ENCODE results near the gene CCNYL1.
"Not testable (repeated sequence)": the region's sequence is repeated elsewhere in the genome, so short reads cannot be mapped to it uniquely, and the experiment has no call there.

Gene CCNYL1

GRCh38 chr2:207744050-207744449, 32.6 kb downstream of the CCNYL1 start:
- Histone ChIP-seq H3K9me3 (ENCODE audit: insufficient read depth, low read depth, low read length) (no peaks in the 10 kb centered on the region), H3K9ac (ENCODE audit: low read depth, low read length) (no peak overlapping the region), H3K4me3 (ENCODE audit: low read length) (no peak overlapping the region), H3K36me3 (ENCODE audit: insufficient read depth, low read length) (peaks cover 40% of the 10 kb centered on the region), H3K27ac (ENCODE audit: low read depth, low read length) (no peak overlapping the region), H3K27me3 (ENCODE audit: insufficient read depth, low read length) (no peaks in the 10 kb centered on the region), H3K4me1 (ENCODE audit: insufficient read depth, low read length) (no peaks in the 10 kb centered on the region; the same call in 1 of the 2 replicates)
- 94% methylated on average over 2 of the region's 2 CpGs for WGBS

- WGBS, result 95% methylated on average over 11 of the region's 11 CpGs
- Histone ChIP-seq H3K27ac (ENCODE audit: low read depth, low read length) (no peak overlapping the region), H3K9me3 (ENCODE audit: insufficient read depth, low read depth, low read length) (no peaks in the 10 kb centered on the region), H3K4me3 (ENCODE audit: low read length) (no peak overlapping the region), H3K36me3 (ENCODE audit: insufficient read depth, low read length) (peaks cover 40% of the 10 kb centered on the region), H3K4me1 (ENCODE audit: insufficient read depth, low read length) (no peaks in the 10 kb centered on the region; the same call in 1 of the 2 replicates), H3K9ac (ENCODE audit: low read depth, low read length) (no peak overlapping the region), H3K27me3 (ENCODE audit: insufficient read depth, low read length) (no peaks in the 10 kb centered on the region)
These were observed 33.0 kb downstream of the CCNYL1 start for GRCh38 chr2:207744451-207744850.

GRCh38 chr2:207746131-207746530, 34.7 kb downstream of the CCNYL1 start:
- peaks cover 4% of the 10 kb centered on the region; the same call in 1 of the 2 replicates for H3K4me1 ChIP-seq (ENCODE audit: insufficient read depth, low read length)
- H3K27ac ChIP-seq (ENCODE audit: low read depth, low read length), result no peak overlapping the region
- no peaks in the 10 kb centered on the region for H3K27me3 ChIP-seq (ENCODE audit: insufficient read depth, low read length)
- H3K9me3 ChIP-seq (ENCODE audit: insufficient read depth, low read depth, low read length), result no peaks in the 10 kb centered on the region
- WGBS, result 34% methylated on average over 1 of the region's 1 CpG
- peaks cover 41% of the 10 kb centered on the region for H3K36me3 ChIP-seq (ENCODE audit: insufficient read depth, low read length)
- H3K4me3 ChIP-seq (ENCODE audit: low read length), result no peak overlapping the region
- no peak overlapping the region for H3K9ac ChIP-seq (ENCODE audit: low read depth, low read length)

- H3K27me3 ChIP-seq (ENCODE audit: insufficient read depth, low read length), result no peaks in the 10 kb centered on the region
- peaks cover 4% of the 10 kb centered on the region; the same call in 1 of the 2 replicates for H3K4me1 ChIP-seq (ENCODE audit: insufficient read depth, low read length)
- WGBS, result 95% methylated on average over 15 of the region's 15 CpGs
- H3K36me3 ChIP-seq (ENCODE audit: insufficient read depth, low read length), result peaks cover 41% of the 10 kb centered on the region
- H3K9me3 ChIP-seq (ENCODE audit: insufficient read depth, low read depth, low read length), result no peaks in the 10 kb centered on the region
- H3K4me3 ChIP-seq (ENCODE audit: low read length), result no peak overlapping the region
- no peak overlapping the region for H3K9ac ChIP-seq (ENCODE audit: low read depth, low read length)
- no peak overlapping the region for H3K27ac ChIP-seq (ENCODE audit: low read depth, low read length)
These were observed 36.5 kb downstream of the CCNYL1 start for GRCh38 chr2:207747653-207748560.

- Histone ChIP-seq H3K9ac (ENCODE audit: low read depth, low read length) (no peak overlapping the region), H3K4me3 (ENCODE audit: low read length) (no peak overlapping the region), H3K9me3 (ENCODE audit: insufficient read depth, low read depth, low read length) (no peaks in the 10 kb centered on the region), H3K27me3 (ENCODE audit: insufficient read depth, low read length) (no peaks in the 10 kb centered on the region), H3K27ac (ENCODE audit: low read depth, low read length) (no peak overlapping the region), H3K4me1 (ENCODE audit: insufficient read depth, low read length) (peaks cover 6% of the 10 kb centered on the region; the same call in 1 of the 2 replicates), H3K36me3 (ENCODE audit: insufficient read depth, low read length) (peaks cover 34% of the 10 kb centered on the region)
These were observed 37.6 kb downstream of the CCNYL1 start for GRCh38 chr2:207748993-207749392.

GRCh38 chr2:207749873-207750272, 38.4 kb downstream of the CCNYL1 start:
- WGBS, result 82% methylated on average over 2 of the region's 2 CpGs
- no peaks in the 10 kb centered on the region for H3K27me3 ChIP-seq (ENCODE audit: insufficient read depth, low read length)
- no peaks in the 10 kb centered on the region for H3K9me3 ChIP-seq (ENCODE audit: insufficient read depth, low read depth, low read length)
- H3K36me3 ChIP-seq (ENCODE audit: insufficient read depth, low read length), result peaks cover 39% of the 10 kb centered on the region
- H3K27ac ChIP-seq (ENCODE audit: low read depth, low read length), result no peak overlapping the region
- H3K4me3 ChIP-seq (ENCODE audit: low read length), result no peak overlapping the region
- H3K4me1 ChIP-seq (ENCODE audit: insufficient read depth, low read length), result peaks cover 6% of the 10 kb centered on the region; the same call in 1 of the 2 replicates
- H3K9ac ChIP-seq (ENCODE audit: low read depth, low read length), result no peak overlapping the region

GRCh38 chr2:207750345-207750744, 38.9 kb downstream of the CCNYL1 start:
- H3K27me3 ChIP-seq (ENCODE audit: insufficient read depth, low read length), result no peaks in the 10 kb centered on the region
- H3K9ac ChIP-seq (ENCODE audit: low read depth, low read length), result no peak overlapping the region
- H3K4me3 ChIP-seq (ENCODE audit: low read length), result no peak overlapping the region
- no peak overlapping the region for H3K27ac ChIP-seq (ENCODE audit: low read depth, low read length)
- WGBS, result 94% methylated on average over 5 of the region's 7 CpGs
- H3K36me3 ChIP-seq (ENCODE audit: insufficient read depth, low read length), result peaks cover 44% of the 10 kb centered on the region
- no peaks in the 10 kb centered on the region for H3K9me3 ChIP-seq (ENCODE audit: insufficient read depth, low read depth, low read length)
- peaks cover 6% of the 10 kb centered on the region; the same call in 1 of the 2 replicates for H3K4me1 ChIP-seq (ENCODE audit: insufficient read depth, low read length)

- 94% methylated on average over 1 of the region's 2 CpGs for WGBS
- Histone ChIP-seq H3K27ac (ENCODE audit: low read depth, low read length) (no peak overlapping the region), H3K36me3 (ENCODE audit: insufficient read depth, low read length) (peaks cover 48% of the 10 kb centered on the region), H3K9ac (ENCODE audit: low read depth, low read length) (no peak overlapping the region), H3K4me1 (ENCODE audit: insufficient read depth, low read length) (peaks cover 6% of the 10 kb centered on the region; the same call in 1 of the 2 replicates), H3K27me3 (ENCODE audit: insufficient read depth, low read length) (no peaks in the 10 kb centered on the region), H3K9me3 (ENCODE audit: insufficient read depth, low read depth, low read length) (no peaks in the 10 kb centered on the region), H3K4me3 (ENCODE audit: low read length) (no peak overlapping the region)
These were observed 39.4 kb downstream of the CCNYL1 start for GRCh38 chr2:207750876-207751275.

- 78% methylated on average over 1 of the region's 2 CpGs for whole genome bisulfite sequencing
- not testable (repeated sequence) for H3K27ac ChIP-seq (ENCODE audit: low read depth, low read length); H3K9ac ChIP-seq (ENCODE audit: low read depth, low read length); H3K4me1 ChIP-seq (ENCODE audit: insufficient read depth, low read length); H3K4me3 ChIP-seq (ENCODE audit: low read length); H3K9me3 ChIP-seq (ENCODE audit: insufficient read depth, low read depth, low read length); H3K27me3 ChIP-seq (ENCODE audit: insufficient read depth, low read length)
- peaks cover 34% of the 10 kb centered on the region for H3K36me3 ChIP-seq (ENCODE audit: insufficient read depth, low read length)
These were observed 42.2 kb downstream of the CCNYL1 start for GRCh38 chr2:207753688-207754087.

- Histone ChIP-seq H3K36me3 (ENCODE audit: insufficient read depth, low read length) (peaks cover 35% of the 10 kb centered on the region), H3K27ac (ENCODE audit: low read depth, low read length) (no peak overlapping the region), H3K9ac (ENCODE audit: low read depth, low read length) (no peak overlapping the region), H3K9me3 (ENCODE audit: insufficient read depth, low read depth, low read length) (no peaks in the 10 kb centered on the region), H3K4me3 (ENCODE audit: low read length) (no peak overlapping the region), H3K4me1 (ENCODE audit: insufficient read depth, low read length) (peaks cover 6% of the 10 kb centered on the region; the same call in 1 of the 2 replicates), H3K27me3 (ENCODE audit: insufficient read depth, low read length) (no peaks in the 10 kb centered on the region)
- over 99% methylated on average over 6 of the region's 6 CpGs for WGBS
These were observed 43.3 kb downstream of the CCNYL1 start for GRCh38 chr2:207754498-207755383.

- Histone ChIP-seq H3K4me3 (ENCODE audit: low read length) (no peak overlapping the region), H3K9ac (ENCODE audit: low read depth, low read length) (no peak overlapping the region), H3K27ac (ENCODE audit: low read depth, low read length) (no peak overlapping the region), H3K4me1 (ENCODE audit: insufficient read depth, low read length) (peaks cover 17% of the 10 kb centered on the region), H3K36me3 (ENCODE audit: insufficient read depth, low read length) (peaks cover 49% of the 10 kb centered on the region), H3K9me3 (ENCODE audit: insufficient read depth, low read depth, low read length) (no peaks in the 10 kb centered on the region), H3K27me3 (ENCODE audit: insufficient read depth, low read length) (no peaks in the 10 kb centered on the region)
These were observed 46.6 kb downstream of the CCNYL1 start for GRCh38 chr2:207758025-207758424.

All from HUES64 (cell line).